Breast epithelium (tissue), 4 donors: ENCODE measurements around the gene RPGR. TPM values are rescaled to one million over a fixed set of nuclear protein-coding genes. Genes with fewer than 3 reads are reported as not detected.

Experiments
- DNase-seq, 2 donors: peaks; one replicate each; pipeline ENCODE4 v3.0.0-alpha.2; 2019; ENCODE audit warnings: low spot score in 2 of 2
- H3K27ac ChIP-seq, 2 donors: fragments of 200-600 bp; sonication (generic) in 1 of 2; one replicate each; pipeline ENCODE4 v1.5.1; 2016 to 2019; ENCODE audit warnings: mild to moderate bottlenecking in 1 of 2
- H3K27me3 ChIP-seq, 2 donors: fragments of 200-600 bp; sonication (generic) in 1 of 2; one replicate each; pipeline versions ENCODE4 v1.5.1 to v1.6.0; 2017 to 2019; ENCODE audit warnings: control low read depth in 1 of 2, mild to moderate bottlenecking in 1 of 2
- H3K36me3 ChIP-seq: fragments of 200-600 bp; one replicate; pipeline ENCODE4 v1.5.1; 2019
- H3K4me1 ChIP-seq, 2 donors: fragments of 200-600 bp; sonication (generic); one replicate each; pipeline ENCODE4 v1.5.1; 2016 to 2019; ENCODE audit warnings: control low read depth in 1 of 2
- H3K4me3 ChIP-seq, 3 donors: fragments of 200-600 bp; sonication (generic); 1 replicate in 2 of 3; 2 replicates in 1 of 3; pipeline ENCODE4 v1.5.1; 2016 to 2019; ENCODE audit warnings: mild to moderate bottlenecking in 3 of 3, moderate library complexity in 2 of 3
- H3K9me3 ChIP-seq, 2 donors: fragments of 200-600 bp; sonication (generic) in 1 of 2; one replicate each; pipeline ENCODE4 v1.5.1; 2016 to 2019; ENCODE audit warnings: control low read depth in 1 of 2
- CTCF ChIP-seq, 3 donors: fragments of 450-650 bp; IDR thresholded peaks; one replicate each; pipeline ENCODE4 v1.5.1; 2016 to 2017; ENCODE audit warnings: antibody characterized with exemption in 3 of 3, mild to moderate bottlenecking in 3 of 3, moderate library complexity in 3 of 3
- POLR2A ChIP-seq: fragments of 450-650 bp; IDR thresholded peaks from one replicate; pipeline ENCODE4 v1.6.1; 2016; ENCODE audit warnings: antibody characterized with exemption, mild to moderate bottlenecking, moderate library complexity
- POLR2AphosphoS5 ChIP-seq, 3 donors: sonication (generic); formaldehyde crosslinking; IDR thresholded peaks; one replicate each; pipeline ENCODE4 v1.6.1; 2017; ENCODE audit warnings: antibody characterized with exemption in 3 of 3
- intact Hi-C: fragments of 100-400 bp; cut with DNase I; formaldehyde crosslinking; loops from one replicate; pipeline ENCODE4 v1.15.1; 2023; ENCODE audit warnings: low total_unique reads
- total RNA-seq, 3 donors: library from RNA; depleted of rRNA; stranded (reverse); fragments of >200 nt; gene quantifications; one replicate each; pipeline ENCODE4 v1.1.0, GENCODE V29; 2016

RPGR gene
- total RNA-seq, 3 donors from 2014 or later = 33.1 to 40.3 (median 38.6) TPM

GRCh38 chrX:38352362-38352761, 25.1 kb upstream of the RPGR start, which contains the start of gene OTC:
Gene OTC (plus strand): TSS chrX:38352604. CDS start chrX:38352697, 93 bp downstream.
- TF ChIP-seq POLR2A = no peak
- TF ChIP-seq CTCF (IDR thresholded peaks at IDR 0.05) = no peak
- TF ChIP-seq POLR2AphosphoS5 (IDR thresholded peaks at IDR 0.05) = no peak
- H3K9me3 ChIP-seq = no peaks in the 10 kb centered on the region
- peaks cover 0 to 57% of the 10 kb centered on the region in 2 donors for H3K27me3 ChIP-seq
- intact Hi-C loops = no loop called here
- H3K4me3 ChIP-seq = no peak within 1 kb of the TSS
- H3K36me3 ChIP-seq = no peaks in the 10 kb centered on the region
- no peaks in the 10 kb centered on the region for H3K4me1 ChIP-seq
- no peak for DNase-seq
- H3K27ac ChIP-seq = no peak within 1 kb of the TSS

GRCh38 chrX:38351346-38351745, 24.0 kb upstream of the RPGR start:
- DNase-seq = no peak
- H3K36me3 ChIP-seq = no peaks in the 10 kb centered on the region
- TF ChIP-seq POLR2AphosphoS5 (IDR thresholded peaks at IDR 0.05) = no peak
- H3K27me3 ChIP-seq = peaks cover 0 to 58% of the 10 kb centered on the region in 2 donors
- no peaks in the 10 kb centered on the region for H3K4me1 ChIP-seq
- intact Hi-C loops = no loop called here
- H3K27ac ChIP-seq = no peak overlapping the region
- no peaks in the 10 kb centered on the region for H3K9me3 ChIP-seq
- H3K4me3 ChIP-seq = no peak overlapping the region

- Histone ChIP-seq H3K27me3 (peaks cover 0 to 51% of the 10 kb centered on the region in 2 donors), H3K4me1 (no peaks in the 10 kb centered on the region), H3K27ac (no peak overlapping the region), H3K9me3 (no peaks in the 10 kb centered on the region), H3K36me3 (no peaks in the 10 kb centered on the region), H3K4me3 (no peak overlapping the region)
- TF ChIP-seq CTCF (IDR thresholded peaks at IDR 0.05) = no peak
- no peak for TF ChIP-seq POLR2AphosphoS5 (IDR thresholded peaks at IDR 0.05)
- no peak for TF ChIP-seq POLR2A
- no peak for DNase-seq
- intact Hi-C loops = no loop called here
These were observed 19.8 kb upstream of the RPGR start for GRCh38 chrX:38347136-38347535.

GRCh38 chrX:38346150-38346549, 18.8 kb upstream of the RPGR start:
- peaks cover 0 to 43% of the 10 kb centered on the region in 2 donors for H3K27me3 ChIP-seq
- no peak overlapping the region for H3K27ac ChIP-seq
- H3K36me3 ChIP-seq = no peaks in the 10 kb centered on the region
- DNase-seq = no peak
- H3K9me3 ChIP-seq = no peaks in the 10 kb centered on the region
- H3K4me3 ChIP-seq = no peak overlapping the region
- H3K4me1 ChIP-seq = no peaks in the 10 kb centered on the region
- TF ChIP-seq POLR2A = no peak
- intact Hi-C loops = no loop called here

GRCh38 chrX:38342853-38343778, 15.8 kb upstream of the RPGR start:
- no peaks in the 10 kb centered on the region for H3K36me3 ChIP-seq
- DNase-seq = no peak
- no peak overlapping the region for H3K4me3 ChIP-seq
- no peak overlapping the region for H3K27ac ChIP-seq
- TF ChIP-seq POLR2AphosphoS5 (IDR thresholded peaks at IDR 0.05) = no peak
- no peak for TF ChIP-seq POLR2A
- no peak for TF ChIP-seq CTCF (IDR thresholded peaks at IDR 0.05)
- no peaks in the 10 kb centered on the region for H3K4me1 ChIP-seq
- H3K27me3 ChIP-seq = peaks cover 0 to 36% of the 10 kb centered on the region in 2 donors
- H3K9me3 ChIP-seq = no peaks in the 10 kb centered on the region
- intact Hi-C loops = no loop called here

- H3K9me3 ChIP-seq = no peaks in the 10 kb centered on the region
- TF ChIP-seq POLR2A = no peak
- no peak for TF ChIP-seq POLR2AphosphoS5 (IDR thresholded peaks at IDR 0.05)
- TF ChIP-seq CTCF (IDR thresholded peaks at IDR 0.05) = no peak
- H3K27ac ChIP-seq = no peak overlapping the region
- DNase-seq = no peak
- no peaks in the 10 kb centered on the region for H3K36me3 ChIP-seq
- no peak overlapping the region for H3K4me3 ChIP-seq
- H3K4me1 ChIP-seq = no peaks in the 10 kb centered on the region
- intact Hi-C loops = no loop called here
- H3K27me3 ChIP-seq = peaks cover 0 to 33% of the 10 kb centered on the region in 2 donors
These were observed 14.1 kb upstream of the RPGR start for GRCh38 chrX:38341442-38341841.
